Fibroblast of lung (primary cell): ENCODE measurements around the gene CHST11. TPM values are rescaled to one million over a fixed set of nuclear protein-coding genes. Genes with fewer than 3 reads are reported as not detected.

Source experiments
- DNase-seq, 2 donors: peaks; one replicate each; pipeline versions ENCODE4 v3.0.0 to v3.0.0-alpha.2; 2010; ENCODE audit warnings: low read depth in 2 of 2
- H2AFZ ChIP-seq: 2 replicates; pipeline ENCODE4 v1.5.1; 2012; ENCODE audit warnings: low read length, control low read depth, inconsistent platforms
- H3K27ac ChIP-seq: 2 replicates; pipeline ENCODE4 v1.5.1; 2011; ENCODE audit warnings: low read length, control low read depth; ENCODE audit not compliant: insufficient read depth
- H3K27me3 ChIP-seq: 2 replicates; pipeline ENCODE4 v1.5.1; 2011; ENCODE audit warnings: mild to moderate bottlenecking, low read length; ENCODE audit not compliant: control insufficient read depth, insufficient read depth
- H3K36me3 ChIP-seq: 2 replicates; pipeline ENCODE4 v1.5.1; 2011; ENCODE audit warnings: low read length; ENCODE audit not compliant: control insufficient read depth, insufficient read depth
- H3K4me1 ChIP-seq: 2 replicates; pipeline ENCODE4 v1.5.1; 2011; ENCODE audit warnings: low read length; ENCODE audit not compliant: control insufficient read depth, insufficient read depth; ENCODE audit errors: extremely low read depth
- H3K4me2 ChIP-seq: 2 replicates; pipeline ENCODE4 v1.5.1; 2011; ENCODE audit warnings: low read length, control low read depth; ENCODE audit not compliant: insufficient read depth; ENCODE audit errors: extremely low read depth
- H3K4me3 ChIP-seq, 4 experiments: fragments of 200-600 bp in 1 of 4; sonication (generic) in 1 of 4; replicated peaks in 1 of 4; 2 replicates each; pipeline ENCODE4 v1.5.1; 2011 to 2016; ENCODE audit warnings: low read length in 4 of 4, low read depth in 3 of 4, mild to moderate bottlenecking in 3 of 4, control low read depth in 2 of 4, inconsistent platforms in 1 of 4, mixed read lengths in 1 of 4; ENCODE audit not compliant: insufficient read depth in 1 of 4; ENCODE audit errors: control extremely low read depth in 1 of 4
- H3K79me2 ChIP-seq: 2 replicates; pipeline ENCODE4 v1.5.1; 2012; ENCODE audit warnings: mild to moderate bottlenecking, low read length, inconsistent platforms; ENCODE audit not compliant: control insufficient read depth, insufficient read depth
- H3K9ac ChIP-seq: 2 replicates; pipeline ENCODE4 v1.5.1; 2011; ENCODE audit warnings: mild to moderate bottlenecking, low read length, control low read depth; ENCODE audit not compliant: insufficient read depth
- H3K9me3 ChIP-seq: 2 replicates; pipeline ENCODE4 v1.5.1; 2012; ENCODE audit warnings: low read depth, low read length; ENCODE audit not compliant: control insufficient read depth, insufficient read depth
- H4K20me1 ChIP-seq: 2 replicates; pipeline ENCODE4 v1.5.1; 2011; ENCODE audit warnings: low read length; ENCODE audit not compliant: control insufficient read depth, insufficient read depth; ENCODE audit errors: extremely low read depth
- EZH2 ChIP-seq: IDR thresholded peaks from 2 replicates; pipeline ENCODE4 v1.5.1; 2012; ENCODE audit warnings: low read length, control low read depth, mild to moderate bottlenecking; ENCODE audit errors: missing control alignments
- polyA plus RNA-seq, 2 donors: library from polyadenylated mRNA; depleted of rRNA in 1 of 2; stranded (reverse) in 1 of 2; unstranded in 1 of 2; fragments of >200 nt; gene quantifications; 2 replicates each; pipeline ENCODE4 v1.2.1, GENCODE V29; 2011 to 2012; ENCODE audit warnings: missing spikeins in 1 of 2
- total RNA-seq: library from RNA; depleted of rRNA; stranded (reverse); fragments of >200 nt; gene quantifications from 2 replicates; pipeline ENCODE4 v1.2.1, GENCODE V29; 2014
- TF ChIP-seq, protein P1 (sequence below), 2 donors: IDR thresholded peaks in 1 of 2; conservative IDR thresholded peaks in 1 of 2; 1 replicate in 1 of 2; 2 replicates in 1 of 2; pipeline ENCODE4 v1.5.1; 2011 to 2012; ENCODE audit warnings: low read length in 2 of 2, control low read depth in 1 of 2, inconsistent platforms in 1 of 2, low read depth in 1 of 2, mild to moderate bottlenecking in 1 of 2

Gene CHST11
- total and polyA plus RNA-seq, 2 donors (not counting 1 experiment from before 2014, with no cell fraction given): 3.5 to 9.1 TPM

DNA sequence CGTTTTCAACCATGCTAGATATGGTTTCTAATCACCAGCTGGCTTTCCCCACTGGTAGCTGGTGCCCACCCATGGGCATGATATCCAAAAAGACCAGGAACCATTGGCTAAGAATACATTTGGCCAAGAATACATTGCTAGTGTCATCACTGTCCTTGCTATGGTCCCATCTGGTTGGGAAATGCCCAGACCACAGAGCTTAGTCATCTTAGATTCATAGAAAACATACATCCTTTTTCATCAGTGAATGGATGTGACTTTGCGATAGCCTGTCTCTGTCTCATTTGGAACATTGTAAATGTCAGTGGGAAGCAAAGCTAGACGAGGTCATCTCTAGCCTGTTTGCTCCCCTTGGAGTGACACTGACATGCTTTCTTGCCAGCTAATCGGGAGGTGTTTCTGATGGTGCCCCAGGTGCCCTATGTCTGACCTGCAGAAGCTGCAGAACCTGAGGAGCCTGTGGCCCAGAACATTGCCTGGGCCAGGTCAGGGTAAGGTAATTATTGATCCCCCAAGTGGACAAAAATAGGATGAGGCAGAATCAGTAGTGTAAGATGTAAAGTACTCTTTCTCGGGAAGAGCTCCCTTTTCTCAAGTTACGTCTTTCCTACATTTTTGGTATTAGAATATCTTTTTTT lies 306.5 kb downstream of the CHST11 start:
- no peak overlapping the region for H3K4me3 ChIP-seq
- H3K27me3 ChIP-seq: no peaks in the 10 kb centered on the region
- H2AFZ ChIP-seq: no peak overlapping the region
- H3K9ac ChIP-seq: no peak overlapping the region
- no peak overlapping the region for H3K4me2 ChIP-seq
- H3K36me3 ChIP-seq: no peaks in the 10 kb centered on the region
- H3K4me1 ChIP-seq: peaks cover 5% of the 10 kb centered on the region
- no peak overlapping the region for H3K27ac ChIP-seq
- no peaks in the 10 kb centered on the region for H3K9me3 ChIP-seq
- H3K79me2 ChIP-seq: no peaks in the 10 kb centered on the region
- peak; percentile 14 to 23 for DNase-seq
- H4K20me1 ChIP-seq: no peaks in the 10 kb centered on the region
- TF ChIP-seq, protein P1, sequence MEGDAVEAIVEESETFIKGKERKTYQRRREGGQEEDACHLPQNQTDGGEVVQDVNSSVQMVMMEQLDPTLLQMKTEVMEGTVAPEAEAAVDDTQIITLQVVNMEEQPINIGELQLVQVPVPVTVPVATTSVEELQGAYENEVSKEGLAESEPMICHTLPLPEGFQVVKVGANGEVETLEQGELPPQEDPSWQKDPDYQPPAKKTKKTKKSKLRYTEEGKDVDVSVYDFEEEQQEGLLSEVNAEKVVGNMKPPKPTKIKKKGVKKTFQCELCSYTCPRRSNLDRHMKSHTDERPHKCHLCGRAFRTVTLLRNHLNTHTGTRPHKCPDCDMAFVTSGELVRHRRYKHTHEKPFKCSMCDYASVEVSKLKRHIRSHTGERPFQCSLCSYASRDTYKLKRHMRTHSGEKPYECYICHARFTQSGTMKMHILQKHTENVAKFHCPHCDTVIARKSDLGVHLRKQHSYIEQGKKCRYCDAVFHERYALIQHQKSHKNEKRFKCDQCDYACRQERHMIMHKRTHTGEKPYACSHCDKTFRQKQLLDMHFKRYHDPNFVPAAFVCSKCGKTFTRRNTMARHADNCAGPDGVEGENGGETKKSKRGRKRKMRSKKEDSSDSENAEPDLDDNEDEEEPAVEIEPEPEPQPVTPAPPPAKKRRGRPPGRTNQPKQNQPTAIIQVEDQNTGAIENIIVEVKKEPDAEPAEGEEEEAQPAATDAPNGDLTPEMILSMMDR (conservative IDR thresholded peaks at IDR 0.05 in 1 of 2, IDR thresholded peaks at IDR 0.05 in 1 of 2; ENCODE audit: low read depth in 1 of 2, low read length in 2 of 2): no peak
- TF ChIP-seq EZH2: no peak

GRCh38 chr12:104764225-104765091 lies 307.7 kb downstream of the CHST11 start:
- H3K36me3 ChIP-seq: no peaks in the 10 kb centered on the region
- H2AFZ ChIP-seq: no peak overlapping the region
- no peak overlapping the region for H3K27ac ChIP-seq
- no peaks in the 10 kb centered on the region for H3K9me3 ChIP-seq
- no peak for TF ChIP-seq EZH2
- TF ChIP-seq, protein P1 (conservative IDR thresholded peaks at IDR 0.05 in 1 of 2, IDR thresholded peaks at IDR 0.05 in 1 of 2; ENCODE audit: low read depth in 1 of 2, low read length in 2 of 2): no peak
- DNase-seq: no peak
- no peak overlapping the region for H3K4me2 ChIP-seq
- no peak overlapping the region for H3K9ac ChIP-seq
- H3K4me1 ChIP-seq: peaks cover 5% of the 10 kb centered on the region
- no peak overlapping the region for H3K4me3 ChIP-seq
- no peaks in the 10 kb centered on the region for H4K20me1 ChIP-seq
- H3K79me2 ChIP-seq: no peaks in the 10 kb centered on the region
- no peaks in the 10 kb centered on the region for H3K27me3 ChIP-seq

GRCh38 chr12:104767261-104767660 lies 310.5 kb downstream of the CHST11 start:
- peaks cover 5% of the 10 kb centered on the region for H3K4me1 ChIP-seq
- DNase-seq: no peak
- no peak overlapping the region for H3K27ac ChIP-seq
- no peaks in the 10 kb centered on the region for H3K36me3 ChIP-seq
- no peak overlapping the region for H2AFZ ChIP-seq
- TF ChIP-seq EZH2: no peak
- TF ChIP-seq, protein P1 (conservative IDR thresholded peaks at IDR 0.05 in 1 of 2, IDR thresholded peaks at IDR 0.05 in 1 of 2; ENCODE audit: low read depth in 1 of 2, low read length in 2 of 2): no peak
- H3K27me3 ChIP-seq: no peaks in the 10 kb centered on the region
- no peaks in the 10 kb centered on the region for H3K9me3 ChIP-seq
- H4K20me1 ChIP-seq: no peaks in the 10 kb centered on the region
- no peak overlapping the region for H3K4me2 ChIP-seq
- H3K4me3 ChIP-seq: no peak overlapping the region
- no peaks in the 10 kb centered on the region for H3K79me2 ChIP-seq
- no peak overlapping the region for H3K9ac ChIP-seq
